Mesothelial cell of epicardium (in vitro differentiated cells): ENCODE measurements around the gene UNC13C. TPM values are rescaled to one million over a fixed set of nuclear protein-coding genes. Genes with fewer than 3 reads are reported as not detected.

Source experiments
- DNase-seq, 2 experiments: peaks; one replicate each; pipeline ENCODE4 v3.0.0; 2021; ENCODE audit warnings: low spot score in 2 of 2; ENCODE audit not compliant: unreplicated experiment in 2 of 2
- H3K27ac Mint-ChIP-seq: 2 replicates; pipeline ENCODE4 v1.8.0; 2021; ENCODE audit warnings: mixed read lengths
- H3K27me3 Mint-ChIP-seq: 2 replicates; pipeline ENCODE4 v1.8.0; 2021; ENCODE audit warnings: low read depth, mixed read lengths
- H3K36me3 Mint-ChIP-seq: 2 replicates; pipeline ENCODE4 v1.8.0; 2021; ENCODE audit warnings: mixed read lengths
- H3K4me1 Mint-ChIP-seq: 2 replicates; pipeline ENCODE4 v1.8.0; 2021; ENCODE audit warnings: mixed read lengths
- H3K4me3 Mint-ChIP-seq: 2 replicates; pipeline ENCODE4 v1.8.0; 2021; ENCODE audit warnings: mild to moderate bottlenecking, moderate library complexity, mixed read lengths
- H3K9me3 Mint-ChIP-seq: 2 replicates; pipeline ENCODE4 v1.8.0; 2021; ENCODE audit warnings: mixed read lengths
- CTCF ChIP-seq: fragments of 200-600 bp; sonication (generic); IDR thresholded peaks from one replicate; pipeline ENCODE4 v1.5.0; 2021; ENCODE audit warnings: antibody characterized with exemption; ENCODE audit not compliant: unreplicated experiment
- total RNA-seq: library from RNA; stranded (reverse); gene quantifications from 3 replicates; pipeline ENCODE4 v1.2.1, GENCODE V29; 2021

UNC13C gene
- total RNA-seq, 1 donor from 2014 or later: 2.7 TPM

GRCh38 chr15:54307926-54308325 is 329.7 kb downstream of the UNC13C start:
- TF ChIP-seq CTCF: no peak
- Mint-ChIP-seq H3K27me3 (no peaks in the 10 kb centered on the region), H3K4me1 (no peaks in the 10 kb centered on the region), H3K36me3 (no peaks in the 10 kb centered on the region), H3K4me3 (no peak overlapping the region), H3K27ac (no peak overlapping the region), H3K9me3 (peaks cover 7% of the 10 kb centered on the region)
- no peak for DNase-seq

GRCh38 chr15:54312528-54312927 is 334.3 kb downstream of the UNC13C start:
- TF ChIP-seq CTCF: no peak
- Mint-ChIP-seq H3K36me3 (no peaks in the 10 kb centered on the region), H3K27ac (no peak overlapping the region)

GRCh38 chr15:54321426-54321825 is 343.2 kb downstream of the UNC13C start:
- no peaks in the 10 kb centered on the region for H3K9me3 Mint-ChIP-seq
- TF ChIP-seq CTCF: no peak
- no peak overlapping the region for H3K4me3 Mint-ChIP-seq
- DNase-seq: no peak
- H3K36me3 Mint-ChIP-seq: no peaks in the 10 kb centered on the region
- no peaks in the 10 kb centered on the region for H3K27me3 Mint-ChIP-seq
- H3K27ac Mint-ChIP-seq: no peak overlapping the region
- H3K4me1 Mint-ChIP-seq: no peaks in the 10 kb centered on the region

More at GRCh38 chr15:54312528-54312927, 334.3 kb downstream of the UNC13C start:
- Mint-ChIP-seq H3K4me3 (no peak overlapping the region), H3K9me3 (peaks cover 7% of the 10 kb centered on the region), H3K27me3 (no peaks in the 10 kb centered on the region), H3K4me1 (no peaks in the 10 kb centered on the region)
- no peak for DNase-seq

GRCh38 chr15:54322341-54322740 is 344.1 kb downstream of the UNC13C start:
- no peak for DNase-seq
- TF ChIP-seq CTCF: no peak
- H3K27me3 Mint-ChIP-seq: no peaks in the 10 kb centered on the region
- no peaks in the 10 kb centered on the region for H3K36me3 Mint-ChIP-seq
- no peak overlapping the region for H3K4me3 Mint-ChIP-seq
- no peak overlapping the region for H3K27ac Mint-ChIP-seq
- H3K4me1 Mint-ChIP-seq: no peaks in the 10 kb centered on the region
- no peaks in the 10 kb centered on the region for H3K9me3 Mint-ChIP-seq

- Mint-ChIP-seq H3K4me3 (no peak overlapping the region), H3K36me3 (no peaks in the 10 kb centered on the region), H3K27ac (no peak overlapping the region), H3K27me3 (no peaks in the 10 kb centered on the region), H3K4me1 (no peaks in the 10 kb centered on the region), H3K9me3 (peaks cover 7% of the 10 kb centered on the region)
- no peak for TF ChIP-seq CTCF
- DNase-seq: no peak
Observed at GRCh38 chr15:54345301-54345700, 367.1 kb downstream of the UNC13C start.

GRCh38 chr15:54345827-54346226 is 367.6 kb downstream of the UNC13C start:
- H3K4me3 Mint-ChIP-seq: no peak overlapping the region
- no peak overlapping the region for H3K27ac Mint-ChIP-seq

More at GRCh38 chr15:54345827-54346226, 367.6 kb downstream of the UNC13C start:
- no peak for TF ChIP-seq CTCF
- no peaks in the 10 kb centered on the region for H3K4me1 Mint-ChIP-seq
- H3K36me3 Mint-ChIP-seq: no peaks in the 10 kb centered on the region
- peaks cover 3% of the 10 kb centered on the region for H3K9me3 Mint-ChIP-seq
- no peaks in the 10 kb centered on the region for H3K27me3 Mint-ChIP-seq
- DNase-seq: no peak
